ENCODE measurements around the gene RUNX3.

GRCh38 chr1:24963099-24963872, 33.2 kb upstream of the RUNX3 start:
- no peak for TF ChIP-seq CTCF (IDR thresholded peaks at IDR 0.05; ENCODE audit: low read depth, low read length, poor library complexity, severe bottlenecking)
- TF ChIP-seq EZH2phosphoT487 (IDR thresholded peaks at IDR 0.05; ENCODE audit: borderline replicate concordance, low read length): no peak
